ENCODE data around the gene COL13A1. TPM values are rescaled to one million over a fixed set of nuclear protein-coding genes. Genes with fewer than 3 reads are reported as not detected.

Gene COL13A1
- total RNA-seq, 1 donor from 2014 or later = 13.0 TPM

GRCh38 chr10:69960988-69961880 lies 159.5 kb downstream of the COL13A1 start:
- no peak overlapping the region for H3K27ac ChIP-seq (ENCODE audit: low read depth, low read length)
- H3K9ac ChIP-seq (ENCODE audit: low read depth in 1 of 3, low read length in 3 of 3) = no peak overlapping the region
- H3K4me1 ChIP-seq (ENCODE audit: control insufficient read depth in 3 of 3, insufficient read depth in 3 of 3, low read length in 3 of 3) = no peaks in the 10 kb centered on the region
- no peaks in the 10 kb centered on the region for H3K9me3 ChIP-seq (ENCODE audit: control insufficient read depth in 3 of 3, low read length in 3 of 3)
- no peaks in the 10 kb centered on the region for H3K36me3 ChIP-seq (ENCODE audit: control insufficient read depth in 3 of 3, insufficient read depth in 3 of 3, low read length in 3 of 3)
- peaks cover 0 to 4% (median 0%) of the 10 kb centered on the region in 3 donors for H3K27me3 ChIP-seq (ENCODE audit: control insufficient read depth in 3 of 3, insufficient read depth in 3 of 3, low read length in 3 of 3)
- H3K4me3 ChIP-seq (ENCODE audit: low read length in 3 of 3) = no peak overlapping the region

GRCh38 chr10:69961881-69962745 lies 160.4 kb downstream of the COL13A1 start:
- Histone ChIP-seq H3K4me1 (ENCODE audit: control insufficient read depth in 3 of 3, insufficient read depth in 3 of 3, low read length in 3 of 3) (no peaks in the 10 kb centered on the region), H3K4me3 (ENCODE audit: low read length in 3 of 3) (no peak overlapping the region), H3K36me3 (ENCODE audit: control insufficient read depth in 3 of 3, insufficient read depth in 3 of 3, low read length in 3 of 3) (no peaks in the 10 kb centered on the region), H3K9ac (ENCODE audit: low read depth in 1 of 3, low read length in 3 of 3) (no peak overlapping the region), H3K9me3 (ENCODE audit: control insufficient read depth in 3 of 3, low read length in 3 of 3) (no peaks in the 10 kb centered on the region), H3K27ac (ENCODE audit: low read depth, low read length) (no peak overlapping the region), H3K27me3 (ENCODE audit: control insufficient read depth in 3 of 3, insufficient read depth in 3 of 3, low read length in 3 of 3) (peaks cover 0 to 4% (median 0%) of the 10 kb centered on the region in 3 donors)

GRCh38 chr10:69962746-69963135 lies 161.0 kb downstream of the COL13A1 start:
- peaks cover 0 to 4% (median 0%) of the 10 kb centered on the region in 3 donors for H3K27me3 ChIP-seq (ENCODE audit: control insufficient read depth in 3 of 3, insufficient read depth in 3 of 3, low read length in 3 of 3)
- H3K9ac ChIP-seq (ENCODE audit: low read depth in 1 of 3, low read length in 3 of 3) = no peak overlapping the region
- H3K36me3 ChIP-seq (ENCODE audit: control insufficient read depth in 3 of 3, insufficient read depth in 3 of 3, low read length in 3 of 3) = no peaks in the 10 kb centered on the region
- no peak overlapping the region for H3K4me3 ChIP-seq (ENCODE audit: low read length in 3 of 3)
- no peak overlapping the region for H3K27ac ChIP-seq (ENCODE audit: low read depth, low read length)
- H3K4me1 ChIP-seq (ENCODE audit: control insufficient read depth in 3 of 3, insufficient read depth in 3 of 3, low read length in 3 of 3) = no peaks in the 10 kb centered on the region
- H3K9me3 ChIP-seq (ENCODE audit: control insufficient read depth in 3 of 3, low read length in 3 of 3) = no peaks in the 10 kb centered on the region

- no peak overlapping the region for H3K27ac ChIP-seq (ENCODE audit: low read depth, low read length)
- no peaks in the 10 kb centered on the region for H3K4me1 ChIP-seq (ENCODE audit: control insufficient read depth in 3 of 3, insufficient read depth in 3 of 3, low read length in 3 of 3)
- H3K36me3 ChIP-seq (ENCODE audit: control insufficient read depth in 3 of 3, insufficient read depth in 3 of 3, low read length in 3 of 3) = no peaks in the 10 kb centered on the region
- no peaks in the 10 kb centered on the region for H3K9me3 ChIP-seq (ENCODE audit: control insufficient read depth in 3 of 3, low read length in 3 of 3)
- H3K27me3 ChIP-seq (ENCODE audit: control insufficient read depth in 3 of 3, insufficient read depth in 3 of 3, low read length in 3 of 3) = peaks cover 0 to 4% (median 0%) of the 10 kb centered on the region in 3 donors
- H3K9ac ChIP-seq (ENCODE audit: low read depth in 1 of 3, low read length in 3 of 3) = no peak overlapping the region
- no peak overlapping the region for H3K4me3 ChIP-seq (ENCODE audit: low read length in 3 of 3)
Measured at GRCh38 chr10:69963178-69963834, 161.6 kb downstream of the COL13A1 start.

- Histone ChIP-seq H3K4me1 (ENCODE audit: control insufficient read depth in 3 of 3, insufficient read depth in 3 of 3, low read length in 3 of 3) (no peaks in the 10 kb centered on the region), H3K27me3 (ENCODE audit: control insufficient read depth in 3 of 3, insufficient read depth in 3 of 3, low read length in 3 of 3) (peaks cover 0 to 4% (median 0%) of the 10 kb centered on the region in 3 donors), H3K4me3 (ENCODE audit: low read length in 3 of 3) (no peak overlapping the region), H3K27ac (ENCODE audit: low read depth, low read length) (no peak overlapping the region), H3K9me3 (ENCODE audit: control insufficient read depth in 3 of 3, low read length in 3 of 3) (no peaks in the 10 kb centered on the region), H3K9ac (ENCODE audit: low read depth in 1 of 3, low read length in 3 of 3) (no peak overlapping the region), H3K36me3 (ENCODE audit: control insufficient read depth in 3 of 3, insufficient read depth in 3 of 3, low read length in 3 of 3) (no peaks in the 10 kb centered on the region)
Measured at GRCh38 chr10:69963835-69964710, 162.4 kb downstream of the COL13A1 start.

- Histone ChIP-seq H3K9me3 (ENCODE audit: control insufficient read depth in 3 of 3, low read length in 3 of 3) (no peaks in the 10 kb centered on the region), H3K36me3 (ENCODE audit: control insufficient read depth in 3 of 3, insufficient read depth in 3 of 3, low read length in 3 of 3) (no peaks in the 10 kb centered on the region)
Measured at GRCh38 chr10:69965086-69965485, 163.4 kb downstream of the COL13A1 start.

GRCh38 chr10:69965919-69966662 lies 164.4 kb downstream of the COL13A1 start:
- H3K36me3 ChIP-seq (ENCODE audit: control insufficient read depth in 3 of 3, insufficient read depth in 3 of 3, low read length in 3 of 3) = no peaks in the 10 kb centered on the region
- H3K4me1 ChIP-seq (ENCODE audit: control insufficient read depth in 3 of 3, insufficient read depth in 3 of 3, low read length in 3 of 3) = no peaks in the 10 kb centered on the region
- H3K4me3 ChIP-seq (ENCODE audit: low read length in 3 of 3) = no peak overlapping the region
- H3K27ac ChIP-seq (ENCODE audit: low read depth, low read length) = no peak overlapping the region
- no peaks in the 10 kb centered on the region for H3K9me3 ChIP-seq (ENCODE audit: control insufficient read depth in 3 of 3, low read length in 3 of 3)
- peaks cover 0 to 4% (median 0%) of the 10 kb centered on the region in 3 donors for H3K27me3 ChIP-seq (ENCODE audit: control insufficient read depth in 3 of 3, insufficient read depth in 3 of 3, low read length in 3 of 3)
- H3K9ac ChIP-seq (ENCODE audit: low read depth in 1 of 3, low read length in 3 of 3) = no peak overlapping the region

More at GRCh38 chr10:69965086-69965485, 163.4 kb downstream of the COL13A1 start:
- Histone ChIP-seq H3K4me3 (ENCODE audit: low read length in 3 of 3) (no peak overlapping the region), H3K9ac (ENCODE audit: low read depth in 1 of 3, low read length in 3 of 3) (no peak overlapping the region), H3K27ac (ENCODE audit: low read depth, low read length) (no peak overlapping the region), H3K4me1 (ENCODE audit: control insufficient read depth in 3 of 3, insufficient read depth in 3 of 3, low read length in 3 of 3) (no peaks in the 10 kb centered on the region), H3K27me3 (ENCODE audit: control insufficient read depth in 3 of 3, insufficient read depth in 3 of 3, low read length in 3 of 3) (peaks cover 0 to 4% (median 0%) of the 10 kb centered on the region in 3 donors)

GRCh38 chr10:69968830-69969229 lies 167.1 kb downstream of the COL13A1 start:
- Histone ChIP-seq H3K9me3 (ENCODE audit: control insufficient read depth in 3 of 3, low read length in 3 of 3) (no peaks in the 10 kb centered on the region), H3K4me3 (ENCODE audit: low read length in 3 of 3) (no peak overlapping the region), H3K4me1 (ENCODE audit: control insufficient read depth in 3 of 3, insufficient read depth in 3 of 3, low read length in 3 of 3) (no peaks in the 10 kb centered on the region), H3K36me3 (ENCODE audit: control insufficient read depth in 3 of 3, insufficient read depth in 3 of 3, low read length in 3 of 3) (no peaks in the 10 kb centered on the region), H3K9ac (ENCODE audit: low read depth in 1 of 3, low read length in 3 of 3) (no peak overlapping the region), H3K27me3 (ENCODE audit: control insufficient read depth in 3 of 3, insufficient read depth in 3 of 3, low read length in 3 of 3) (peaks cover 0 to 4% (median 4%) of the 10 kb centered on the region in 3 donors), H3K27ac (ENCODE audit: low read depth, low read length) (no peak overlapping the region)
